ENCODE measurements around the gene AUTS2.

Gene AUTS2

GRCh38 chr7:70552141-70552540, 953.9 kb downstream of the AUTS2 start:
- no peak for DNase-seq (ENCODE audit: insufficient read length)
- TF ChIP-seq POLR2A (IDR thresholded peaks at IDR 0.05; ENCODE audit: low read depth, low read length) (no peak), TAF1 (IDR thresholded peaks at IDR 0.05; ENCODE audit: borderline replicate concordance, low read depth, low read length) (no peak), POLR2AphosphoS5 (IDR thresholded peaks at IDR 0.05; ENCODE audit: low read depth, low read length) (no peak)
- no peak for FAIRE-seq

- FAIRE-seq, result no peak
Measured at GRCh38 chr7:70553364-70553763, 955.1 kb downstream of the AUTS2 start.

GRCh38 chr7:70554646-70555045, 956.4 kb downstream of the AUTS2 start:
- no peak for TF ChIP-seq POLR2AphosphoS5 (IDR thresholded peaks at IDR 0.05; ENCODE audit: low read depth, low read length)
- TF ChIP-seq POLR2A (IDR thresholded peaks at IDR 0.05; ENCODE audit: low read depth, low read length), result no peak
- no peak for TF ChIP-seq TAF1 (IDR thresholded peaks at IDR 0.05; ENCODE audit: borderline replicate concordance, low read depth, low read length)
- no peak for DNase-seq (ENCODE audit: insufficient read length)
- no peak for FAIRE-seq

More at GRCh38 chr7:70553364-70553763, 955.1 kb downstream of the AUTS2 start:
- DNase-seq (ENCODE audit: insufficient read length), result no peak
- TF ChIP-seq POLR2A (IDR thresholded peaks at IDR 0.05; ENCODE audit: low read depth, low read length) (no peak), POLR2AphosphoS5 (IDR thresholded peaks at IDR 0.05; ENCODE audit: low read depth, low read length) (no peak), TAF1 (IDR thresholded peaks at IDR 0.05; ENCODE audit: borderline replicate concordance, low read depth, low read length) (no peak)

GRCh38 chr7:70556761-70557160, 958.5 kb downstream of the AUTS2 start:
- no peak for FAIRE-seq
- TF ChIP-seq POLR2A (IDR thresholded peaks at IDR 0.05; ENCODE audit: low read depth, low read length) (no peak), POLR2AphosphoS5 (IDR thresholded peaks at IDR 0.05; ENCODE audit: low read depth, low read length) (no peak), TAF1 (IDR thresholded peaks at IDR 0.05; ENCODE audit: borderline replicate concordance, low read depth, low read length) (no peak)
- DNase-seq (ENCODE audit: insufficient read length), result no peak

- TF ChIP-seq TAF1 (IDR thresholded peaks at IDR 0.05; ENCODE audit: borderline replicate concordance, low read depth, low read length) (no peak), POLR2A (IDR thresholded peaks at IDR 0.05; ENCODE audit: low read depth, low read length) (no peak), POLR2AphosphoS5 (IDR thresholded peaks at IDR 0.05; ENCODE audit: low read depth, low read length) (no peak)
- FAIRE-seq, result no peak
- no peak for DNase-seq (ENCODE audit: insufficient read length)
Measured at GRCh38 chr7:70557338-70557737, 959.1 kb downstream of the AUTS2 start.

- no peak for TF ChIP-seq POLR2A (IDR thresholded peaks at IDR 0.05; ENCODE audit: low read depth, low read length)
- no peak for TF ChIP-seq POLR2AphosphoS5 (IDR thresholded peaks at IDR 0.05; ENCODE audit: low read depth, low read length)
- no peak for TF ChIP-seq TAF1 (IDR thresholded peaks at IDR 0.05; ENCODE audit: borderline replicate concordance, low read depth, low read length)
- FAIRE-seq, result no peak
Measured at GRCh38 chr7:70559815-70560214, 961.5 kb downstream of the AUTS2 start.

GRCh38 chr7:70563960-70564359, 965.7 kb downstream of the AUTS2 start:
- TF ChIP-seq POLR2A (IDR thresholded peaks at IDR 0.05; ENCODE audit: low read depth, low read length) (no peak), POLR2AphosphoS5 (IDR thresholded peaks at IDR 0.05; ENCODE audit: low read depth, low read length) (no peak), TAF1 (IDR thresholded peaks at IDR 0.05; ENCODE audit: borderline replicate concordance, low read depth, low read length) (no peak)
- DNase-seq (ENCODE audit: insufficient read length) (no peak), FAIRE-seq (no peak)

More at GRCh38 chr7:70559815-70560214, 961.5 kb downstream of the AUTS2 start:
- DNase-seq (ENCODE audit: insufficient read length), result no peak

GRCh38 chr7:70565721-70566370, 967.6 kb downstream of the AUTS2 start:
- DNase-seq (ENCODE audit: insufficient read length) (no peak), FAIRE-seq (no peak)
- TF ChIP-seq POLR2A (IDR thresholded peaks at IDR 0.05; ENCODE audit: low read depth, low read length) (no peak), TAF1 (IDR thresholded peaks at IDR 0.05; ENCODE audit: borderline replicate concordance, low read depth, low read length) (no peak), POLR2AphosphoS5 (IDR thresholded peaks at IDR 0.05; ENCODE audit: low read depth, low read length) (no peak)

GRCh38 chr7:70566671-70567070, 968.4 kb downstream of the AUTS2 start:
- TF ChIP-seq TAF1 (IDR thresholded peaks at IDR 0.05; ENCODE audit: borderline replicate concordance, low read depth, low read length), result no peak
- no peak for DNase-seq (ENCODE audit: insufficient read length)
- FAIRE-seq, result no peak

GRCh38 chr7:70568674-70569334, 970.5 kb downstream of the AUTS2 start:
- FAIRE-seq (no peak), DNase-seq (ENCODE audit: insufficient read length) (no peak)
- no peak for TF ChIP-seq TAF1 (IDR thresholded peaks at IDR 0.05; ENCODE audit: borderline replicate concordance, low read depth, low read length)
- no peak for TF ChIP-seq POLR2AphosphoS5 (IDR thresholded peaks at IDR 0.05; ENCODE audit: low read depth, low read length)
- TF ChIP-seq POLR2A (IDR thresholded peaks at IDR 0.05; ENCODE audit: low read depth, low read length), result no peak

GRCh38 chr7:70569335-70569819, 971.1 kb downstream of the AUTS2 start:
- DNase-seq (ENCODE audit: insufficient read length), result no peak
- no peak for FAIRE-seq
- TF ChIP-seq POLR2AphosphoS5 (IDR thresholded peaks at IDR 0.05; ENCODE audit: low read depth, low read length) (no peak), POLR2A (IDR thresholded peaks at IDR 0.05; ENCODE audit: low read depth, low read length) (no peak), TAF1 (IDR thresholded peaks at IDR 0.05; ENCODE audit: borderline replicate concordance, low read depth, low read length) (no peak)

- DNase-seq (ENCODE audit: insufficient read length) (no peak), FAIRE-seq (no peak)
- TF ChIP-seq TAF1 (IDR thresholded peaks at IDR 0.05; ENCODE audit: borderline replicate concordance, low read depth, low read length), result no peak
- no peak for TF ChIP-seq POLR2A (IDR thresholded peaks at IDR 0.05; ENCODE audit: low read depth, low read length)
Measured at GRCh38 chr7:70570029-70570428, 971.8 kb downstream of the AUTS2 start.
